Neural progenitor cell (in vitro differentiated cells): ENCODE data around the gene OGDH.

Experiments
- CTCF ChIP-seq: fragments of 200-600 bp; sonication (generic); IDR thresholded peaks from 2 replicates; pipeline ENCODE4 v1.5.1; 2017; ENCODE audit warnings: antibody characterized with exemption, mild to moderate bottlenecking
- EZH2phosphoT487 ChIP-seq: fragments of 200-600 bp; sonication (generic); IDR thresholded peaks from 2 replicates; pipeline ENCODE4 v1.6.1; 2017; ENCODE audit warnings: antibody characterized with exemption

GRCh38 chr7:44616545-44616944 lies 10.1 kb downstream of the OGDH start:
- TF ChIP-seq CTCF, result no peak
- no peak for TF ChIP-seq EZH2phosphoT487
